ENCODE data around the gene PRKACB. TPM values are rescaled to one million over a fixed set of nuclear protein-coding genes. Genes with fewer than 3 reads are reported as not detected.
"Not testable (repeated sequence)": the region's sequence is repeated elsewhere in the genome, so short reads cannot be mapped to it uniquely, and the experiment has no call there.

The PRKACB gene
- total and polyA plus RNA-seq, 11 donors: 8.7 to 52.3 (median 39.0) TPM

DNA sequence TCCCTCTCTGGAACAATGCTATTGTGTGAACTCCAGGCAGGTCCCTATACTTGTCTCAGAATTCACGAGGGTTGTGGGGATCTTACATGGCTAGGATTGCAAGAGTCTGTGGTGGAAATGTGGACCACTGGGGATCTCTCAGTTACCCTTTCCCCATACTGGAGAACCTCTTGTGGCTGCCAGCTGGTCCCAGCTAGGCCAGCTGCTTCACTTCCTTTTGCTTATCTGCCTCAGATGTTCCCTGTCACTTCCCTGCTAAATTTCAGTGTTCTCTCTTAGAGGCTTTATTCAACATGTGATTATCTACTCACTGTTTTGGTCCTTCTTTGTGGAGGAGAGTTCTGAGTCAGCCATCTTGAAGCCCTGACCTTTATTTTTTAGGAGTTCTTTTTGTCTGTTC lies 81.6 kb downstream of the PRKACB start:
- no peaks in the 10 kb centered on the region for H3K4me1 ChIP-seq
- no peak overlapping the region for H3K4me3 ChIP-seq
- peaks cover 0 to 30% (median 0%) of the 10 kb centered on the region in 12 donors for H3K9me3 ChIP-seq
- intact Hi-C loops (cut with DNase I): no loop called here
- no peak overlapping the region for H3K27ac ChIP-seq
- H3K36me3 ChIP-seq: peaks cover 0 to 5% (median 0%) of the 10 kb centered on the region in 9 donors
- TF ChIP-seq, protein P1, sequence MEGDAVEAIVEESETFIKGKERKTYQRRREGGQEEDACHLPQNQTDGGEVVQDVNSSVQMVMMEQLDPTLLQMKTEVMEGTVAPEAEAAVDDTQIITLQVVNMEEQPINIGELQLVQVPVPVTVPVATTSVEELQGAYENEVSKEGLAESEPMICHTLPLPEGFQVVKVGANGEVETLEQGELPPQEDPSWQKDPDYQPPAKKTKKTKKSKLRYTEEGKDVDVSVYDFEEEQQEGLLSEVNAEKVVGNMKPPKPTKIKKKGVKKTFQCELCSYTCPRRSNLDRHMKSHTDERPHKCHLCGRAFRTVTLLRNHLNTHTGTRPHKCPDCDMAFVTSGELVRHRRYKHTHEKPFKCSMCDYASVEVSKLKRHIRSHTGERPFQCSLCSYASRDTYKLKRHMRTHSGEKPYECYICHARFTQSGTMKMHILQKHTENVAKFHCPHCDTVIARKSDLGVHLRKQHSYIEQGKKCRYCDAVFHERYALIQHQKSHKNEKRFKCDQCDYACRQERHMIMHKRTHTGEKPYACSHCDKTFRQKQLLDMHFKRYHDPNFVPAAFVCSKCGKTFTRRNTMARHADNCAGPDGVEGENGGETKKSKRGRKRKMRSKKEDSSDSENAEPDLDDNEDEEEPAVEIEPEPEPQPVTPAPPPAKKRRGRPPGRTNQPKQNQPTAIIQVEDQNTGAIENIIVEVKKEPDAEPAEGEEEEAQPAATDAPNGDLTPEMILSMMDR (IDR thresholded peaks at IDR 0.05): no peak
- TF ChIP-seq POLR2A (IDR thresholded peaks at IDR 0.05): no peak
- H3K27me3 ChIP-seq: no peaks in the 10 kb centered on the region
- WGBS, 4 donors: 70 to 88% (median 80%) methylated on average over 1 of the region's 1 CpG
- no peak for DNase-seq
- ATAC-seq: no peak

DNA sequence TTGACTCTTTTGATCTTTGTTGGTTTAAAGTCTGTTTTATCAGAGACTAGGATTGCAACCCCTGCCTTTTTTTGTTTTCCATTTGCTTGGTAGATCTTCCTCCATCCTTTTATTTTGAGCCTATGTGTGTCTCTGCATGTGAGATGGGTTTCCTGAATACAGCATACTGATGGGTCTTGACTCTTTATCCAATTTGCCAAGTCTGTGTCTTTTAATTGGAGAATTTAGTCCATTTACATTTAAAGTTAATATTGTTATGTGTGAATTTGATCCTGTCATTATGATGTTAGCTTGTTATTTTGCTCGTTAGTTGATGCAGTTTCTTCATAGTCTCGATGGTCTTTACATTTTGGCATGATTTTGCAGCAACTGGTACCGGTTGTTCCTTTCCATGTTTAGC lies 88.6 kb downstream of the PRKACB start:
- WGBS, 4 donors: 92 to 97% (median 96%) methylated on average over 3 of the region's 3 CpGs
- H3K36me3 ChIP-seq: peaks cover 0 to 16% (median 7%) of the 10 kb centered on the region in 9 donors
- intact Hi-C loops (cut with DNase I); H3K9me3 ChIP-seq; H3K27me3 ChIP-seq; H3K4me1 ChIP-seq; ATAC-seq; H3K4me3 ChIP-seq; H3K27ac ChIP-seq; DNase-seq: not testable (repeated sequence)

DNA sequence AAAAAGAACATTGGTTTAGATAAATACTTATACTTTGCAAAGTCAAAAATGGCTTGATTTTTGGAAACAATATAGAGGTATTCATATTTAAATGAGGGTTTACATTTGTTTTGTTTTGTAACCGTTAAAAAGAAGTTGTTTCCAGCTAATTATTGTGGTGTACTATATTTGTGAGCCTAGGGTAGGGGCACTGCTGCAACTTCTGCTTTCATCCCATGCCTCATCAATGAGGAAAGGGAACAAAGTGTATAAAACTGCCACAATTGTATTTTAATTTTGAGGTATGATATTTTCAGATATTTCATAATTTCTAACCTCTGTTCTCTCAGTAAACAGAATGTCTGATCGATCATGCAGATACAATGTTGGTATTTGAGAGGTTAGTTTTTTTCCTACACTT lies 92.2 kb downstream of the PRKACB start:
- peaks cover 0 to 3% (median 0%) of the 10 kb centered on the region in 12 donors for H3K9me3 ChIP-seq
- no peak for ATAC-seq
- H3K27ac ChIP-seq: no peak overlapping the region
- no peak for DNase-seq
- no peaks in the 10 kb centered on the region for H3K4me1 ChIP-seq
- peaks cover 0 to 24% (median 13%) of the 10 kb centered on the region in 9 donors for H3K36me3 ChIP-seq
- H3K27me3 ChIP-seq: no peaks in the 10 kb centered on the region
- intact Hi-C loops (cut with DNase I): no loop called here
- 84 to 92% (median 89%) methylated on average over 2 of the region's 2 CpGs for WGBS, 4 donors
- TF ChIP-seq POLR2A (IDR thresholded peaks at IDR 0.05): no peak
- no peak overlapping the region for H3K4me3 ChIP-seq

DNA sequence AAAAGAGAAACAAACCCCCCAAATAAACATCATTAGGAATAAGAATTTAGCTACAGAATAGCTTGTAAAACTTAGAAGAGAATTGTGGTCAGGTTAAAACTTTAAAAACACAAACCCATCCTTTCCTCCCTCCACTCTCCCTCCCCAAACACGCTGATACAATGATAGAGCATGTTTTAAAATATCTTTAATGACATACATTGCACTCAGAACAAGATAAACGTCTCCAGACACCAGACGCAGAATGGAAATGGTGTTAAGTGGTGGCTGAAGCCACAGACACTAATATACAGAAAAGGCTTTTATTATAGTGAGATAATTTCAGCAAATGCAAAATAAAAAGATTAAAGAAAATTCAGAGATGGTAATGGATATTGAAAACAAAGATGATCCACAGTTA lies 98.6 kb downstream of the PRKACB start:
- H3K27ac ChIP-seq: no peak overlapping the region
- intact Hi-C loops (cut with DNase I): no loop called here
- H3K36me3 ChIP-seq: peaks cover 0 to 10% (median 2%) of the 10 kb centered on the region in 9 donors
- WGBS, 4 donors: 27 to 36% (median 31%) methylated on average over 3 of the region's 3 CpGs
- no peaks in the 10 kb centered on the region for H3K4me1 ChIP-seq
- H3K27me3 ChIP-seq: no peaks in the 10 kb centered on the region
- ATAC-seq (no peak), DNase-seq (no peak)
- TF ChIP-seq, protein P1 (IDR thresholded peaks at IDR 0.05): no peak
- TF ChIP-seq POLR2A (IDR thresholded peaks at IDR 0.05): no peak
- no peak overlapping the region for H3K4me3 ChIP-seq
- peaks cover 0 to 10% (median 0%) of the 10 kb centered on the region in 12 donors for H3K9me3 ChIP-seq

DNA sequence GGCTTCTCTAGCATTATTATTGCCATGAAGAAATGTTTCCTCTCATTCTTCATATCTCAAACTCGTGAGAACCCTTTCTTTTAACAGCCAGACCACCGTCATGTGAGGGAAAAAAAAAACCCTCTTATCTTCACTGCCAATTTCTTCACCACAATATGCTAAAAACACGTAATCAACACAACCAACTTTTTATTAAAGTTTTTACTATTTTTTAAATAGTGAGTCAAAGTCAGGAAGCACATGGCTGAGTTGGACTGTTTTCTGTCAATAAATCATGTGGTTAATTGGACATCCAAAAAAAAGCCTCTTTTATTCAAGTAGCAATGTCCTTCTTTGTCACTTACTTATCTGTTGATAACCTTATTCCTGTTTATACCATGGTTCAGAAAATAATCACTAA lies 101.5 kb downstream of the PRKACB start:
- TF ChIP-seq, protein P1 (IDR thresholded peaks at IDR 0.05): no peak
- TF ChIP-seq POLR2A (IDR thresholded peaks at IDR 0.05): no peak
- no peaks in the 10 kb centered on the region for H3K4me1 ChIP-seq
- H3K4me3 ChIP-seq: no peak overlapping the region
- intact Hi-C loops (cut with DNase I): no loop called here
- DNase-seq (no peak), ATAC-seq (no peak)
- no peaks in the 10 kb centered on the region for H3K27me3 ChIP-seq
- H3K27ac ChIP-seq: no peak overlapping the region
- H3K36me3 ChIP-seq: no peaks in the 10 kb centered on the region
- peaks cover 0 to 18% (median 1%) of the 10 kb centered on the region in 12 donors for H3K9me3 ChIP-seq
- 35 to 48% (median 40%) methylated on average over 3 of the region's 3 CpGs for WGBS, 4 donors
